ENCODE data around the gene ZMYND8.

GRCh38 chr20:47230811-47231256, 125.7 kb downstream of the ZMYND8 start:
- TF ChIP-seq CTCF (IDR thresholded peaks at IDR 0.05; ENCODE audit: poor library complexity, severe bottlenecking) (no peak), EP300 (conservative IDR thresholded peaks at IDR 0.05; ENCODE audit: poor library complexity, severe bottlenecking) (no peak), REST (IDR thresholded peaks at IDR 0.05; ENCODE audit: borderline replicate concordance) (no peak)
